Thoracic aorta (tissue), 2 donors: ENCODE results near the gene TMEM121. TPM values are rescaled to one million over a fixed set of nuclear protein-coding genes. Genes with fewer than 3 reads are reported as not detected.
A peak's percentile ranks its signal among the peaks of the same experiment; 100 is the strongest.

Experiments used
- ATAC-seq: fragments of 150-250 bp; one replicate; pipeline ENCODE4 v1.8.0; 2017; ENCODE audit warnings: low read depth; ENCODE audit not compliant: insufficient number of reproducible peaks, low FRiP score
- DNase-seq: peaks from one replicate; pipeline ENCODE4 v3.0.0-alpha.2; 2020; ENCODE audit warnings: low spot score
- H3K27ac ChIP-seq, 2 donors: fragments of 200-600 bp; sonication (generic); 1 replicate in 1 of 2; 2 replicates in 1 of 2; pipeline ENCODE4 v1.5.1; 2016; ENCODE audit warnings: mild to moderate bottlenecking in 2 of 2, moderate library complexity in 2 of 2
- H3K27me3 ChIP-seq: fragments of 200-600 bp; sonication (generic); replicated peaks from 2 replicates; pipeline ENCODE4 v1.6.0; 2016; ENCODE audit warnings: mild to moderate bottlenecking; ENCODE audit not compliant: insufficient read depth
- H3K36me3 ChIP-seq: fragments of 200-600 bp; sonication (generic); one replicate; pipeline ENCODE4 v1.5.1; 2016
- H3K4me1 ChIP-seq, 2 donors: fragments of 200-600 bp; sonication (generic); 1 replicate in 1 of 2; 2 replicates in 1 of 2; pipeline versions ENCODE4 v1.5.1 to v1.6.0; 2016; ENCODE audit warnings: low read depth in 2 of 2, mild to moderate bottlenecking in 1 of 2; ENCODE audit not compliant: control insufficient read depth in 1 of 2
- H3K4me3 ChIP-seq: fragments of 200-600 bp; sonication (generic); 2 replicates; pipeline ENCODE4 v1.5.1; 2016; ENCODE audit warnings: mild to moderate bottlenecking
- H3K9me3 ChIP-seq: fragments of 200-600 bp; sonication (generic); 2 replicates; pipeline ENCODE4 v1.5.1; 2016
- total RNA-seq, 2 donors: library from RNA; depleted of rRNA; stranded (reverse); fragments of >200 nt; gene quantifications; one replicate each; pipeline versions ENCODE4 v1.1.0 to v1.2.3, GENCODE V29; 2016
- TF ChIP-seq, protein P1 (sequence below): fragments of 200-600 bp; sonication (generic); IDR thresholded peaks from one replicate; pipeline ENCODE4 v1.5.1; 2019; ENCODE audit warnings: antibody characterized with exemption

TMEM121 gene
- total RNA-seq, 2 donors from 2014 or later, result 2.6 to 5.5 TPM

- TF ChIP-seq, protein P1, sequence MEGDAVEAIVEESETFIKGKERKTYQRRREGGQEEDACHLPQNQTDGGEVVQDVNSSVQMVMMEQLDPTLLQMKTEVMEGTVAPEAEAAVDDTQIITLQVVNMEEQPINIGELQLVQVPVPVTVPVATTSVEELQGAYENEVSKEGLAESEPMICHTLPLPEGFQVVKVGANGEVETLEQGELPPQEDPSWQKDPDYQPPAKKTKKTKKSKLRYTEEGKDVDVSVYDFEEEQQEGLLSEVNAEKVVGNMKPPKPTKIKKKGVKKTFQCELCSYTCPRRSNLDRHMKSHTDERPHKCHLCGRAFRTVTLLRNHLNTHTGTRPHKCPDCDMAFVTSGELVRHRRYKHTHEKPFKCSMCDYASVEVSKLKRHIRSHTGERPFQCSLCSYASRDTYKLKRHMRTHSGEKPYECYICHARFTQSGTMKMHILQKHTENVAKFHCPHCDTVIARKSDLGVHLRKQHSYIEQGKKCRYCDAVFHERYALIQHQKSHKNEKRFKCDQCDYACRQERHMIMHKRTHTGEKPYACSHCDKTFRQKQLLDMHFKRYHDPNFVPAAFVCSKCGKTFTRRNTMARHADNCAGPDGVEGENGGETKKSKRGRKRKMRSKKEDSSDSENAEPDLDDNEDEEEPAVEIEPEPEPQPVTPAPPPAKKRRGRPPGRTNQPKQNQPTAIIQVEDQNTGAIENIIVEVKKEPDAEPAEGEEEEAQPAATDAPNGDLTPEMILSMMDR, result no peak
- ATAC-seq (no peak), DNase-seq (no peak)
- Histone ChIP-seq H3K27me3 (no peaks in the 10 kb centered on the region), H3K9me3 (no peaks in the 10 kb centered on the region), H3K36me3 (peaks cover 6% of the 10 kb centered on the region), H3K4me3 (no peak overlapping the region), H3K4me1 (peaks cover 32 to 67% of the 10 kb centered on the region in 2 donors), H3K27ac (peak overlapping the region; percentile 97 to 100)
Observed at GRCh38 chr14:105479431-105480158, 46.8 kb upstream of the TMEM121 start.

DNA sequence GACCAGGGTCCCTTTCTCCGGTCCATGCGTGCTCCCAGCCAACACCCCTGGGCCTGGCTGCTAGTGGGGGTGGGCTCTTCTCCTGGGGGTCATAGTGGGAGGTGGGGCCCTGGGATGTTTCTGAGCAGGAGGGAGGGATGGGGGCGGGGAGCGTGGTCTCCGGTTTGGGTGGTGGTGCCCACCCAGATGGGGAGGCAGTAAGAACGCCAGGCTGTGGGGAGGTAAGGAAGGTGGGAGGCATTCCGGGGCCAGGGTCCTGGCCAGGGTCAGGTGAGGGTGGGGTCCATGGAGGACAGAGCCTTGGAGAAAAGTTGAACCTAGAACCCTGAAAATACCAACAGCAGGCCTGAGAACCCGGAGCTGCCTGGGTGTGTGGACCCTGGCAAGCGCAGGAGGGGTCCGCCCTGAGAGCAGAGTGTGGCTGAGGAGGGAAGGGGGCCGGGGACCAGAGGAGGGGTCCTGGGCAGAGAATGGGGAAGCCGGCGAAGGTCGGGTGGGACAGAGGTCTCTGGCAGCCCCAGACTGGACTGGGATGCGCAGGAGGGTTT is 46.1 kb upstream of the TMEM121 start:
- no peak for ATAC-seq
- DNase-seq, result no peak
- peak overlapping the region; percentile 81 for H3K4me3 ChIP-seq
- H3K9me3 ChIP-seq, result no peaks in the 10 kb centered on the region
- peak overlapping the region; percentile 97 to 100 for H3K27ac ChIP-seq
- H3K27me3 ChIP-seq, result no peaks in the 10 kb centered on the region
- H3K36me3 ChIP-seq, result peaks cover 6% of the 10 kb centered on the region
- TF ChIP-seq, protein P1, result no peak
- peaks cover 32 to 74% of the 10 kb centered on the region in 2 donors for H3K4me1 ChIP-seq

DNA sequence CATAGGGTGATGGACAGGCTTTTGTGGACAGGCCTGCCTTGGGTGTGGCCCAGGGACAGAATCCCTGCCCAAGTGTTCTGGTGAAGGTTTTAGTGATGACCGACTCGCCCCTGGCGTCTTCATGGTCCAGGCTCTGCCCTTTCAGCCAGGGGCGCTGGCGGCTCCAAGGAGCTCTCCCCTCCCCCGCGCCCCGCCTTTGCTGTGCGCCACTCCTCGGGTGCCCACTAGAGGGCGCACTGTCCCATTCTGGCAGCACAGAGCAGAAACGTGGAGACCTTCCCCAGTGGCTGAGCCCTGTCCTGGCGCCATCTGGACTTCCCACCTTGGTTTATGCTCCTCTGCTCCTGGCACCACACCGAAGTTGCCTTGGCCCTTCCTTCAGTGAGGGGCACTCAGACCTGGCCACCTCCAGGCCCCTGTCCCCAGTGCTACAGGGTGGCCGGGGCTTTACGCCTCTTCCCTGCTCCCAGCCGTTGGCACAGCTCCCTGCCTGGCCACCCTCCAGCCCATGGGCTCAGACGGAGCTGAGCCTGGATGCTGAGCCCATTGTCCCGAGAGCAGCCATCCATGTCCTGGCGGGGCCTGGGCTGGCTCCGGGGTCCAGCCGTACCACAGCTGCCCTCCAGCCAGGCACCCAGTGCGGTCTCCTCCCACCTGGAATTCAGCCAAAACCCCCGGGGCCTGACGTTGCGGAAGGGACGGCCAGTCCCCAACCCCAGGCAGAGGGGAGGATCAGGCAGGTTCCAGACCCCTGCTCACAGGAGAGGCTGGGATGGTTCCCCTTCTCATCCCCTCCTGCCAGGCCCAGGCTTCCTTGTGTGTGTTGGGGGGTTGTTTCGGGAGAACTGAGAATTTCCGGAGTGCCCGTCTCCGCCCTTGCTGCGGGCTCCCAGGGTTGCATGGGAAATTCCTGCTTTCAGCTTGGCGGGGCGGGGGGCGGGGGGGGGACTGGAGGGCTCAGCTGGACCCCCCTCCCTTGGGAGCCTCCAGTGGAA is 45.3 kb upstream of the TMEM121 start:
- no peak for DNase-seq
- Histone ChIP-seq H3K27me3 (no peaks in the 10 kb centered on the region), H3K9me3 (no peaks in the 10 kb centered on the region), H3K4me1 (peaks cover 36 to 76% of the 10 kb centered on the region in 2 donors), H3K27ac (peak overlapping the region; percentile 97 to 100), H3K4me3 (peak overlapping the region; percentile 81), H3K36me3 (peaks cover 6% of the 10 kb centered on the region)
- TF ChIP-seq, protein P1, result peak; percentile 99
- ATAC-seq, result peak; percentile 61

DNA sequence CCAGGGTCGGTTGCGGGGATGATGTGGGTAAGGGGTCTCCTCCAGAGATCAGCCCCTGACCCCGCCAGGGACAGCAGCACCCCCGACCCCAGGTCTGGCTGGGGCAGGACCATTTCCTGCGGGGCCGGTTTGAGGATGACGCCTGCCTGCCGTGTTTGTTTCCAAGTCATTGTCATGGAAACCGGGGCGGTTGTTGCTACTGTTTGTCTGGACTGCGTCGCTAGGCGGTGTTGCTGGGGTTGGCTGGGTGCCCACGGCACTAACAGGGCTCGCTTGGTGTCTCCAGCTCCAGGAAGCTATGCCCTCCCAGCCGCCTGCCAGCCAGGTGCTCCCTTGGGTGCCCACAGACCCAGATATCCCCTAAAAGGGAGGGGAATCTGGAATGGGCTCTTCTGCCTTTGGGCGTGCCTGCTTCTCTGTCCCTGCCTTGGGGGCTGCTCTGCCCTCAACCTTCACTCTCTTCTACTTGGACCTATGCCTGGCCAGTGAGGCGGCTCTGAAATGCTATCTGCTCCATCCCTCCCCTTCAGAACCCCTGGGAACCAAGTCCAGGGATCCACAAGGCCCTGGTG is 44.4 kb upstream of the TMEM121 start:
- no peaks in the 10 kb centered on the region for H3K27me3 ChIP-seq
- DNase-seq, result peak; percentile 95
- ATAC-seq, result peak; percentile 72
- TF ChIP-seq, protein P1, result no peak
- peaks cover 6% of the 10 kb centered on the region for H3K36me3 ChIP-seq
- peaks cover 42 to 76% of the 10 kb centered on the region in 2 donors for H3K4me1 ChIP-seq
- H3K9me3 ChIP-seq, result no peaks in the 10 kb centered on the region
- H3K4me3 ChIP-seq, result peak overlapping the region; percentile 81
- H3K27ac ChIP-seq, result peak overlapping the region; percentile 97 to 100
